HG03159 (cell line): ENCODE measurements around the gene NUP107.
"Not testable (repeated sequence)": the region's sequence is repeated elsewhere in the genome, so short reads cannot be mapped to it uniquely, and the experiment has no call there.

ENCODE experiments used
- ATAC-seq: cut with Tn5 transposase; IDR thresholded peaks from one replicate; pipeline ENCODE4 v1.9.1; 2021; ENCODE audit warnings: mild to moderate bottlenecking, moderate library complexity; ENCODE audit not compliant: unreplicated experiment

Gene NUP107

GRCh38 chr12:68686595-68687521 lies at the start of gene NUP107:
NUP107 (plus strand) TSS chr12:68686978; CDS start chr12:68687066, 88 bp downstream.
- ATAC-seq: peak; percentile 94

- ATAC-seq: not testable (repeated sequence)
Observed at GRCh38 chr12:68637439-68637838, 49.3 kb upstream of the NUP107 start.

GRCh38 chr12:68638171-68638570 lies 48.6 kb upstream of the NUP107 start:
- no peak for ATAC-seq

- no peak for ATAC-seq
Observed at GRCh38 chr12:68638721-68639395, 47.9 kb upstream of the NUP107 start.

DNA sequence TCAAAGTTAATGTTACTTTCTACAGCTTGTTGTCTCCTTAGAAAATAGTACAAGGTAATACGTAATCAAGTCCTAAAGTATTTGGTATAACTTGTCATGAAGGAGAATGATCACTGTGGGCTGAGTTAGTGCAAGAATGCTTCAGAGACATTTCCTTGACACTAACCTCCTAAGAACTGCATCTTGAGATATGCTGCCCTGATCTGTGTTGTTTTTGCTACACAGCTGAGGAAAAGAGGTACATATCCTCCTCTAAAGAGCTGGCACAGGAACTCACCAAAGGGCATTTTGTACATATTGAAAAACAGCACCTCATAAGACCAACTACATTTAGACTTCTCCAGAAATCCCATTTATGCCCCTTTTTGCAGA lies 47.4 kb upstream of the NUP107 start:
- no peak for ATAC-seq

DNA sequence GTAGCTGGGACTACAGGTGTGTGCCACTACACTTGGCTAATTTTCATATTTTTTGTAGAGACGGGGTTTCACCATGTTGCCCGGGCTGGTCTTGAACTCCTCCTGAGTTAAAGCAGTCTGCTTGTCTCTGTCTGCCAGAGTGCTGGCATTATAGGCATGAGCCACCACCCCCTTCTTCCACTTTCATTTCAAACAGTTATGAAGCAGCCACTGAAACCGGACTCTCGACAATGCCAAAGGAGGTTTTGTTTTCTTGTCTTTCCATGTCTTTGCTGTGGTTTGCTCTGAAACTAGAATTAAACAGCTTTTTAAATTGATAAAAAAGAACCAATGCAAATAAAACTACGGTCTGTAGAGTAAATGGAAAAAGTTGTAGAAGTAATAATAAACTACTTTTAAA lies 45.6 kb upstream of the NUP107 start:
- peak; percentile 85 for ATAC-seq

- no peak for ATAC-seq
Observed at GRCh38 chr12:68646484-68646883, 40.3 kb upstream of the NUP107 start.

DNA sequence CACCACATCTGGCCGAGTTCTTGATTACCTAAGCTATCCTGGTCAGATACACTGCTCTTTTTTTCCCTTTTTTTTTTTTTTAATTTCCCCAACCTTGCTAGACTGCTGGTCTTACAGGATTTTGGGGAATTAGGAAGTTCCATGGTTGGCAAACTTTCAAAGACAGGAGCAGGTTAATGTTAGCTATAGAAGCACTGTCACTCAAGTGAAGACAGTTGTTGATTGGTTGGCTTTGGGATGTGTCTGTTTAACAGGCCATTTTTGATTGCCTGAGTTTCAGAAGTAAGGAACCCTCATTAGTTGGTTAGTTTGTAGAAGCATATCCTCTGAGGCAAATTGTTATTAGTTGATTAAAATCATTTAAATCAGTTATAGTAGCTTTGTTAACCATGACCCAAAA lies 39.3 kb upstream of the NUP107 start:
- no peak for ATAC-seq

DNA sequence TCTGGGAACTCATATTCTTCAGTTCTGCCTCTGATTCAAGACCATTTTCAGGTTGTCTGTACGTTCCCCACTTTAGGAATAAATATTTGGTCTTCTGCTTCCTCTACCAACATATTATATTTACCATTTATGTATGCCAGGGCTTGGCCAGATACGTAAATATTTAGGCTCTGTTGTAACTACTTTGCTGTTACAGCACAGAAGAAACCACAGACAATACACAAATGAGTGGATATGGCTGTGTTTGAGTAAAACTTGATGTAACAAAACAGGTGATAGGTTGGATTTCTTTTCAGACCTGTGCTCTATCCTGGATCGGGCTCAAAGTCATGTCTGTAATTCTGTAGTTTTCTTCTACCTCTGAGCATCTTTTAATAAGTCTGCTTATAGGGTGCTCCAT lies 38.6 kb upstream of the NUP107 start:
- ATAC-seq: no peak

- ATAC-seq: no peak
Observed at GRCh38 chr12:68665016-68665569, 21.7 kb upstream of the NUP107 start.

DNA sequence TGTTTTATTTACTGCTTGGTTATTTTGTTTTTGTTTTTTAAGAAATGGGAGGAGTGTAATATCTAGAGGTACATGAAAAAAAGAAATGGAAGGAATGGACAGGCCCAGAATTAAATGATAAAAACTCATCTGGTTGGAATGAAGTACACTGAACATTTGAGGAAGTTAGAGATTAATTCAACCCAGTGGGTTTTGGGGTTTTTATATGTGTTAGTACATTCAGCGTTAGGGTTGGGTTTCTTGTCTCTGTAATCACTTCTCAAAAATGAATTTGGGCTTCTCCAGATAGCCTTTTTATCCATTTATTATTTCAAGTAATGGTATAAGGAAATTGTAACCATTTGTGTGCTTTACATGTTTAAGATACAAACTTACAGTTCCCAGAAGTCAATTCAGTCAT lies 19.5 kb upstream of the NUP107 start:
- no peak for ATAC-seq

DNA sequence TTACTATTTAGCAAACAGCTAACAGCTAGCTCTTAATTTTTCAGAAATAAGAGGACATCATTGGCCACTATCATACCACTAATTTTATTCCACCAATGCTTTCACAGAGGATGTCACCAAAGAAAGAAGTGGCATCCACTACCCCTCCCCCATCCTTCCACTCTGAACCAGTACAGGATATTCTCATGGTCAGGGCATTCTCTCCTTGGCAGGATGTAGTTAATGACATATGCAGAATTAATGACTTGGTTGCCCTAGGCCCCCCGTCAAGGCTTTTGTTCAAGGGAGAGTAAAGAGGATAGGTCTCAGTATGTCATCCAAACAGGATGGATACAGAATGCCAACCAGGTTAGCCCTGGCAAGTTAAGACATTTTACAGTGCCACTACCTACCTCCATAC lies 18.9 kb upstream of the NUP107 start:
- no peak for ATAC-seq

DNA sequence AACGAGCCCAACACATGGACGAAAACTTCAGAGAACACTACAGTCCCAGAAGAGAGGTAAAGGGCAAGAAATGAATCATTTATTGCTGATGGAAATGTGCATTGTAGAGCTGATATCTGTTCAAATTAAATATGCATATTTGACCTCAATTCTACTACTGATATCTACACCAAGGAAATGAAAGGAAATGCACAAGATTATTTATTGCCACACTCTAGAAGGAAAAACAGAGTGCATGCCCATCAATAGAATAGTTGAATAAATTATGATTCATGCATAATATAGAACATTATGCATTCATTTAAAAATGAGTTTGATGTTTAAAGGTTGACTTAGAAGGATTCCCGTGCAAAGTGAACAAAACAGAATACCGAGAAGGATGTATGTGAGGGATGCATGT lies 15.6 kb upstream of the NUP107 start:
- no peak for ATAC-seq

GRCh38 chr12:68673788-68674187 lies 13.0 kb upstream of the NUP107 start:
- no peak for ATAC-seq

DNA sequence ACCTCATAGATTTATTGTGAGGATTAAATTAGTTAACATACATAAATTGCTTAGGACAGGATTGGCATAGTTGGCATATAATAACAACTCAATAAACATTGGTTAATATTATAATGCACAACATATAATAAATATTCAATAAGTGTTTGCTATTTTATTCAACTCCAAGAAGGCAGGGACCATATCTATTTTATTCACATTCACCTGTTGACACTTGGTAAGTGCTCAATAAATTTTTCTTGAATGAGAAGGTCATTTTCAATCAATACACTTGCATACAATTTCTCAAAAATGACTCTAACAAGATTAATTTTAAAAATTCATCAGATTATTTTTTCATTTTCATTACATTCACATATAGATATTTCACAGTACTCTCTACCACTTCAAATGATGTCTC lies 12.4 kb upstream of the NUP107 start:
- ATAC-seq: no peak

DNA sequence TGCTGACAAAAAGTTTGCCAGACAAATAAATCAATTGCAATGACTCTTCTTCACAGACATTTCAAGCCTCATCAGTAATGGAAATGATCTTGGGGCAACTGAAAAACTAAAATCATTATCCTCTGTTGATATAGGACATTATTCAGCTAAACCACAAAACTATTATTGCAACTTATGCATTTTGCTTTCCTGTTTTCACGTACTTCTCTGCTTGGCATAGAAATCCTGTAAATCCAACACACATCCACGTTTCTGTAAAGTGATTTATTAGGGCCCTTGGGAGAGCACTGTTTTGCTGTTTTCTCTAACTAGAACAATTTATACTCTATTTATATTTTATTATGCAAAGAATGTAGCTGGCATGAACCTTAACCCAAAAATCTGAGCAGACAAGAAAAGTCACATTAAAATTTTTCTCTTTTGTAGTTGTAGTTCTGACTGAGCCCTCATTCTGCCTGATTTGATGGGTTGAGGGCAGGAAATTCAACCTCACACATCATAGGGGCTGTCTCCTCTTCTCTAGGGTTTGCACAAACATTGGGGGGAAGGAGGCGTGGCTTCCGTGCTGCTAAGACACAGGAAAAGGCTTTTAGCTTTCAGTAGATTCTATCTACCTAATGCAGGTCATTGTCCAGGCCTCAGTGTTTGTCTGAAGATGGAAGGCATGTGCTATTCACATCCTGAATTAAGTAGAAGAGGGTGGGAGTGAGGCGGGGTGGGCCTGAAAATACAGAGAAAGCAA lies 11.5 kb upstream of the NUP107 start:
- no peak for ATAC-seq

DNA sequence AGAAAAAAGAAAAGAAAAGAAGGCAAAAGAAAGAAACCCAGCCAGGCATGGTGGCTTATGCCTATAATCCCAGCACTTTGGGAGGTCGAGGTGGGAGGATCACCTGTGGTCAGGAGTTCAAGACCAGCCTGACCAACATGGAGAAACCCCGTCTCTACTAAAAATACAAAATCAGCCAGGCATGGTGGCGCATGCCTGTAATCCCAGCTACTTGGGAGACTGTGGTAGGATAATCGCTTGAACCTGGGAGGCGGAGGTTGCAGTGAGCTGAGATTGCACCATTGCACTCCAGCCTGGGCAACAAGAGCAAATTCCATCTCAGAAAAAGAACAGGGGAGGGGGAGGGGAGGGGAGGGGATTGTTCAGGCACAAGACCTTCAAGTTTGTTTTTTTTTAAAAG lies 9.9 kb upstream of the NUP107 start:
- ATAC-seq: not testable (repeated sequence)

- ATAC-seq: no peak
Observed at GRCh38 chr12:68686262-68686594, 550 bp upstream of the NUP107 start.

DNA sequence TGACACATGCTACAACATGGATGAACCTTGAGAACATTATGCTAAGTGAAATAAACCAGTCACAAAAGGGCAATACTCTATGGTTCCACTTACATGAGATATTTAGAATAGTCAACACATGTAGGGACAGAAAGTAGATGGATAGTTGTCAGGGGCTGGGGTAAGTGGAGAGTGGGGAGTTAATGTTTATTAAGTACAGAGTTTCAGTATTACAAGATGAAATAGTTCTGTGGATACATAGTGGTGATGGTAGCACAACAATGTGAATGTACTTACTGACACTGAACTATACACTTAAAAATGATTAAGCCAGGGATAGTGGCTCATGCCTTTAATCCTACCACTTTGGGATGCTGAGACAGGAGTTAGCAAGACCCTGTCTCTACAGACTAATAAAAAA lies 8.7 kb downstream of the NUP107 start:
- ATAC-seq: no peak

GRCh38 chr12:68699486-68699885 lies 12.7 kb downstream of the NUP107 start:
- ATAC-seq: no peak

DNA sequence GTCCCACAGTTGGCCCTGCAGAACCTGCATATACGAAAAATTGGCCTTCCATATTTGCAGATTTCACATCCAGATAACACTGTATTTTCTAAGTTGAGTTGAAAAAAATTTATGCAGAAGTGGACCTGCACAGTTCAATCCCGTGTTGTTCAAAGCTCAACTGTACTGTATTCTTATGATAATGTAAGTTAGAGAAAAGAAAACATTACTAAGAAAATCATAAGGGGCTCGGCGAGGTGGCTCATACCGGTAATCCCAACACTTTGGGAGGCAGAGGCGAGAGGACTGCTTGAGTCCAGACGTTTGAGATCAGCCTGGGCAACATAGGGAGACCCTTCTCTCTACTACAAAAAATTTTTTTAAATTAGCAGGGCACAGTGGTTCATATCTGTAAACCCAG lies 41.0 kb downstream of the NUP107 start:
- no peak for ATAC-seq
